Kidney (tissue), 14 donors: ENCODE results near the gene MDM1. TPM values are rescaled to one million over a fixed set of nuclear protein-coding genes. Genes with fewer than 3 reads are reported as not detected.

Experiments used
- DNase-seq, 5 donors: peaks; one replicate each; pipeline ENCODE4 v3.0.0-alpha.2; 2013 to 2020
- FAIRE-seq: peaks from 2 replicates; lab custom pipeline; 2012; peaks lifted over from hg19 to GRCh38; lab: Jason Lieb, UNC
- H3K27ac ChIP-seq, 2 donors: one replicate each; pipeline ENCODE4 v1.7.0; 2013; ENCODE audit warnings: low read depth in 2 of 2, low read length in 2 of 2, inconsistent platforms in 1 of 2
- H3K27me3 ChIP-seq: one replicate; pipeline ENCODE4 v1.7.1; 2013; ENCODE audit warnings: low read length, inconsistent platforms; ENCODE audit not compliant: control insufficient read depth, insufficient read depth
- H3K36me3 ChIP-seq, 3 donors: one replicate each; pipeline versions ENCODE4 v1.7.0 to v1.7.1; 2013; ENCODE audit warnings: low read length in 3 of 3, control low read depth in 1 of 3, inconsistent platforms in 1 of 3; ENCODE audit not compliant: insufficient read depth in 3 of 3, control insufficient read depth in 2 of 3
- H3K4me1 ChIP-seq, 3 donors: one replicate each; pipeline versions ENCODE4 v1.7.0 to v1.7.1; 2013; ENCODE audit warnings: low read length in 3 of 3, inconsistent platforms in 1 of 3, low read depth in 1 of 3; ENCODE audit not compliant: control insufficient read depth in 2 of 3, insufficient read depth in 2 of 3
- H3K4me3 ChIP-seq, 3 donors: one replicate each; pipeline versions ENCODE4 v1.7.0 to v1.8.1; 2013; ENCODE audit warnings: low read length in 3 of 3, control low read depth in 1 of 3, inconsistent platforms in 1 of 3
- H3K9ac ChIP-seq, 3 donors: one replicate each; pipeline versions ENCODE4 v1.7.0 to v1.7.1; 2013; ENCODE audit warnings: low read length in 3 of 3, control low read depth in 1 of 3, inconsistent platforms in 1 of 3
- H3K9me3 ChIP-seq, 3 donors: one replicate each; pipeline versions ENCODE4 v1.7.0 to v1.7.1; 2013; ENCODE audit warnings: low read length in 3 of 3, control low read depth in 1 of 3, inconsistent platforms in 1 of 3; ENCODE audit not compliant: control insufficient read depth in 2 of 3, insufficient read depth in 1 of 3
- intact Hi-C: fragments of 100-400 bp; cut with DNase I; formaldehyde crosslinking; loops from one replicate; pipeline ENCODE4 v1.11.1; 2022
- polyA plus RNA-seq: library from polyadenylated mRNA; stranded (reverse); fragments of 350-450 nt; fragmentation: Illumina TruSeq; extraction: RNeasy Lipid Tissue Mini Kit (QIAGEN cat#74804); gene quantifications from one replicate; pipeline ENCODE4 v1.2.3, GENCODE V29; 2014; ENCODE audit warnings: low read depth, low replicate concordance; ENCODE audit not compliant: insufficient read depth
- total RNA-seq: library from RNA; stranded (reverse); fragmentation: NEBNext Ultra II Directional; extraction: Animal tissue kit (Norgen Biotek cat#: 25700); gene quantifications from one replicate; pipeline ENCODE4 v1.2.1, GENCODE V29; 2021
- TF ChIP-seq, protein P1 (sequence below): IDR thresholded peaks from 3 replicates; pipeline ENCODE4 v1.5.1; 2012; ENCODE audit warnings: mild to moderate bottlenecking, moderate library complexity, borderline replicate concordance; ENCODE audit not compliant: insufficient read depth; ENCODE audit errors: extremely low read depth
- donor health status: control.
- donor health status: control.
- donor health status: control.
- donor health status: control.
- donor health status: control.
- donor health status: DM: yes; HTN: yes; CAD: no.
- donor health status: Normal renal cell carcinoma (clear cell type).

Gene MDM1
- total and polyA plus RNA-seq, 2 donors from 2014 or later: 8.9 to 14.1 TPM

DNA sequence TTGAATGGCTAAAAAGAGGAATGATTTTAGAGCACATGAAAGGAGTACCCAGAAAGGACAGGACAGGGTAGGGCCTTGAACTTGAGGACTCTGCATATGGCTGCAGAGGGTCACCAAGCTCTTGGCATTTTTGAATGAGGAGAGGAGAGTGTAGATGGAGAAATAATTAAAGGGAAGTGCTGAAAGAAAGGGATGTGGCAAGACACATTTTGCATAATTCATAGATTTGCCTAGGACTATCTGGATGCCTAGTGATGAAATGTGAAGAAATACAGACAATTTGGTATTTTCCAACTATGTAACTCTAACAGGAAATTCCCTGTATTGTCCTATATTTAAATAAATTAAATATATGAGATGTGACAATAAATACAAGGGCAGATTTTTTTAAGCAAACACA, 27.5 kb upstream of the MDM1 start:
- intact Hi-C loops: no loop called here
- no peak overlapping the region for H3K27ac ChIP-seq
- H3K9ac ChIP-seq: no peak overlapping the region
- H3K36me3 ChIP-seq: no peaks in the 10 kb centered on the region
- no peaks in the 10 kb centered on the region for H3K27me3 ChIP-seq
- H3K4me1 ChIP-seq: peaks cover 0 to 11% (median 7%) of the 10 kb centered on the region in 3 donors
- H3K4me3 ChIP-seq: no peak overlapping the region
- TF ChIP-seq, protein P1, sequence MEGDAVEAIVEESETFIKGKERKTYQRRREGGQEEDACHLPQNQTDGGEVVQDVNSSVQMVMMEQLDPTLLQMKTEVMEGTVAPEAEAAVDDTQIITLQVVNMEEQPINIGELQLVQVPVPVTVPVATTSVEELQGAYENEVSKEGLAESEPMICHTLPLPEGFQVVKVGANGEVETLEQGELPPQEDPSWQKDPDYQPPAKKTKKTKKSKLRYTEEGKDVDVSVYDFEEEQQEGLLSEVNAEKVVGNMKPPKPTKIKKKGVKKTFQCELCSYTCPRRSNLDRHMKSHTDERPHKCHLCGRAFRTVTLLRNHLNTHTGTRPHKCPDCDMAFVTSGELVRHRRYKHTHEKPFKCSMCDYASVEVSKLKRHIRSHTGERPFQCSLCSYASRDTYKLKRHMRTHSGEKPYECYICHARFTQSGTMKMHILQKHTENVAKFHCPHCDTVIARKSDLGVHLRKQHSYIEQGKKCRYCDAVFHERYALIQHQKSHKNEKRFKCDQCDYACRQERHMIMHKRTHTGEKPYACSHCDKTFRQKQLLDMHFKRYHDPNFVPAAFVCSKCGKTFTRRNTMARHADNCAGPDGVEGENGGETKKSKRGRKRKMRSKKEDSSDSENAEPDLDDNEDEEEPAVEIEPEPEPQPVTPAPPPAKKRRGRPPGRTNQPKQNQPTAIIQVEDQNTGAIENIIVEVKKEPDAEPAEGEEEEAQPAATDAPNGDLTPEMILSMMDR: no peak
- FAIRE-seq (no peak), DNase-seq (no peak)
- H3K9me3 ChIP-seq: no peaks in the 10 kb centered on the region

GRCh38 chr12:68358532-68359485, 26.6 kb upstream of the MDM1 start:
- Histone ChIP-seq H3K9me3 (no peaks in the 10 kb centered on the region), H3K4me3 (peak overlapping the region in 2 of 3 donors; percentile 15 to 16), H3K27me3 (no peaks in the 10 kb centered on the region), H3K4me1 (peaks cover 0 to 7% (median 4%) of the 10 kb centered on the region in 3 donors), H3K36me3 (no peaks in the 10 kb centered on the region), H3K27ac (peak overlapping the region in 1 of 2 donors; percentile 80), H3K9ac (peak overlapping the region in 1 of 3 donors; percentile 43)
- intact Hi-C loops: no loop called here
- TF ChIP-seq, protein P1: peak; percentile 78
- DNase-seq (peak in 4 of 5 donors; percentile 70 to 92 (median 84)), FAIRE-seq (peak; percentile 95)

DNA sequence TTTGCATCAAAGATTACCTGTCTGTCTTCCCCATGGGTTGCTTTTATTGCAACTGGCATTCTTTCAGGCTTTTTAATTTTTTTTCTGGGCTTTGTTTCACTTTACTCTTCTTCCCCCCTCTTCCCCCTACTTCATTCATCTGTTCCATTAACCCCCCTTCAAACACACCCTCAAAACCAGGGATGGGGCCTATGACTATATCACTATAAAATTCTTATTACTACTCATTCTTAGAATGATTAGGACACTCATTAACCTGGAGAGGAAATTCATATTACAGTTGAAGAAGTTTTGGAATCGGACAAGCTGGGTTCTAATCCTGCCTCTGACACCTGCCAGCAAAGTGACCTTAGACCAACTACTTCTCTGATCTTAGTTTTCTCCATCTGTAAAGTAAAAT, 24.8 kb upstream of the MDM1 start:
- Histone ChIP-seq H3K4me3 (no peak overlapping the region), H3K9ac (no peak overlapping the region), H3K27me3 (no peaks in the 10 kb centered on the region), H3K9me3 (no peaks in the 10 kb centered on the region), H3K27ac (no peak overlapping the region), H3K36me3 (no peaks in the 10 kb centered on the region), H3K4me1 (peaks cover 0 to 4% (median 4%) of the 10 kb centered on the region in 3 donors)
- DNase-seq (no peak), FAIRE-seq (no peak)
- intact Hi-C loops: no loop called here
- TF ChIP-seq, protein P1: no peak
